ENCODE measurements around the gene UBQLN4. TPM values are rescaled to one million over a fixed set of nuclear protein-coding genes. Genes with fewer than 3 reads are reported as not detected.

Gene UBQLN4
- polyA plus RNA-seq, 1 of the 3 experiments (the other 2 are of a cell fraction) = 37.0 TPM

- ChIA-PET CTCF (interaction anchor here (0.8 to 29.6 kb wide), 9 partner anchors 8 to 168 kb away, joined by 3 to 1559 read pairs (median 6); partner anchors contain the start of gene LMNA), POLR2A (interaction anchor here (0.6 kb wide), 1 partner anchor 133 kb away, joined by 3 read pairs; no protein-coding TSS in a partner anchor)
- H3K9ac ChIP-seq = no peak overlapping the region
- peaks cover 0 to 6% of the 10 kb centered on the region in 2 experiments for H3K36me3 ChIP-seq (replicated peaks in 1 of 2; ENCODE audit: control insufficient read depth in 1 of 2, insufficient read depth in 2 of 2, low read length in 1 of 2)
- H3F3A ChIP-seq (replicated peaks; ENCODE audit: insufficient read depth) = peaks cover 26% of the 10 kb centered on the region
- H3K9me3 ChIP-seq = no peaks in the 10 kb centered on the region
- TF ChIP-seq, protein P1, sequence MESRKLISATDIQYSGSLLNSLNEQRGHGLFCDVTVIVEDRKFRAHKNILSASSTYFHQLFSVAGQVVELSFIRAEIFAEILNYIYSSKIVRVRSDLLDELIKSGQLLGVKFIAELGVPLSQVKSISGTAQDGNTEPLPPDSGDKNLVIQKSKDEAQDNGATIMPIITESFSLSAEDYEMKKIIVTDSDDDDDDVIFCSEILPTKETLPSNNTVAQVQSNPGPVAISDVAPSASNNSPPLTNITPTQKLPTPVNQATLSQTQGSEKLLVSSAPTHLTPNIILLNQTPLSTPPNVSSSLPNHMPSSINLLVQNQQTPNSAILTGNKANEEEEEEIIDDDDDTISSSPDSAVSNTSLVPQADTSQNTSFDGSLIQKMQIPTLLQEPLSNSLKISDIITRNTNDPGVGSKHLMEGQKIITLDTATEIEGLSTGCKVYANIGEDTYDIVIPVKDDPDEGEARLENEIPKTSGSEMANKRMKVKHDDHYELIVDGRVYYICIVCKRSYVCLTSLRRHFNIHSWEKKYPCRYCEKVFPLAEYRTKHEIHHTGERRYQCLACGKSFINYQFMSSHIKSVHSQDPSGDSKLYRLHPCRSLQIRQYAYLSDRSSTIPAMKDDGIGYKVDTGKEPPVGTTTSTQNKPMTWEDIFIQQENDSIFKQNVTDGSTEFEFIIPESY (IDR thresholded peaks at IDR 0.05; ENCODE audit: borderline replicate concordance, low read depth) = no peak
- no peak for DNase-seq
- peaks cover 0 to 7% of the 10 kb centered on the region in 2 experiments; a peak in 3 of 4 replicates for H3K4me1 ChIP-seq (ENCODE audit: control insufficient read depth in 1 of 2, insufficient read depth in 2 of 2, low read depth in 1 of 2, low read length in 1 of 2)
- H3K27ac ChIP-seq (ENCODE audit: low read depth in 2 of 2, low read length in 1 of 2) = no peak overlapping the region
- no peak overlapping the region for H2AFZ ChIP-seq (ENCODE audit: low read depth)
- WGBS (ENCODE audit: low lambda C conversion rate) = 68% methylated on average over 2 of the region's 2 CpGs
- H3K27me3 ChIP-seq (ENCODE audit: insufficient read depth) = no peaks in the 10 kb centered on the region
- H3K79me2 ChIP-seq (ENCODE audit: insufficient read depth) = peaks cover 48% of the 10 kb centered on the region
- H3K9me2 ChIP-seq = no peaks in the 10 kb centered on the region
- peaks cover 6% of the 10 kb centered on the region; the same call in 1 of the 2 replicates for H4K20me1 ChIP-seq (ENCODE audit: insufficient read depth)
- no peak overlapping the region for H3K4me3 ChIP-seq (ENCODE audit: low read depth in 2 of 2, low read length in 1 of 2)
- no peak overlapping the region for H3K4me2 ChIP-seq
Observed at GRCh38 chr1:156091610-156092009, 38.0 kb upstream of the UBQLN4 start.

GRCh38 chr1:156090840-156091188, 37.2 kb upstream of the UBQLN4 start:
- CTCF ChIA-PET = interaction anchor here (0.6 to 29.6 kb wide), 17 partner anchors 9 to 295 kb away, joined by 3 to 1559 read pairs (median 3); partner anchors contain the start of gene LMNA
- no peaks in the 10 kb centered on the region for H3K9me2 ChIP-seq
- H3K79me2 ChIP-seq (ENCODE audit: insufficient read depth) = peaks cover 42% of the 10 kb centered on the region
- 56% methylated on average over 12 of the region's 14 CpGs for WGBS (ENCODE audit: low lambda C conversion rate)
- no peak overlapping the region for H3K9ac ChIP-seq
- peak; percentile 80 for DNase-seq
- TF ChIP-seq RAD21 (IDR thresholded peaks at IDR 0.05; ENCODE audit: low read length) (peak; percentile 91), TCF12 (IDR thresholded peaks at IDR 0.05) (no peak), NRF1 (IDR thresholded peaks at IDR 0.05; ENCODE audit: low read depth, low read length) (no peak), YY1 (IDR thresholded peaks at IDR 0.05; ENCODE audit: low read depth) (no peak), SMC3 (IDR thresholded peaks at IDR 0.05; ENCODE audit: low read depth, low read length) (peak; percentile 88), GABPA (IDR thresholded peaks at IDR 0.05; ENCODE audit: low read depth) (no peak), POLR2AphosphoS5 (IDR thresholded peaks at IDR 0.05; ENCODE audit: low read depth, low read length) (no peak)
- TF ChIP-seq, protein P2, sequence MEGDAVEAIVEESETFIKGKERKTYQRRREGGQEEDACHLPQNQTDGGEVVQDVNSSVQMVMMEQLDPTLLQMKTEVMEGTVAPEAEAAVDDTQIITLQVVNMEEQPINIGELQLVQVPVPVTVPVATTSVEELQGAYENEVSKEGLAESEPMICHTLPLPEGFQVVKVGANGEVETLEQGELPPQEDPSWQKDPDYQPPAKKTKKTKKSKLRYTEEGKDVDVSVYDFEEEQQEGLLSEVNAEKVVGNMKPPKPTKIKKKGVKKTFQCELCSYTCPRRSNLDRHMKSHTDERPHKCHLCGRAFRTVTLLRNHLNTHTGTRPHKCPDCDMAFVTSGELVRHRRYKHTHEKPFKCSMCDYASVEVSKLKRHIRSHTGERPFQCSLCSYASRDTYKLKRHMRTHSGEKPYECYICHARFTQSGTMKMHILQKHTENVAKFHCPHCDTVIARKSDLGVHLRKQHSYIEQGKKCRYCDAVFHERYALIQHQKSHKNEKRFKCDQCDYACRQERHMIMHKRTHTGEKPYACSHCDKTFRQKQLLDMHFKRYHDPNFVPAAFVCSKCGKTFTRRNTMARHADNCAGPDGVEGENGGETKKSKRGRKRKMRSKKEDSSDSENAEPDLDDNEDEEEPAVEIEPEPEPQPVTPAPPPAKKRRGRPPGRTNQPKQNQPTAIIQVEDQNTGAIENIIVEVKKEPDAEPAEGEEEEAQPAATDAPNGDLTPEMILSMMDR (IDR thresholded peaks at IDR 0.05) = peak; percentile 84
- H3K27me3 ChIP-seq (ENCODE audit: insufficient read depth) = no peaks in the 10 kb centered on the region
- POLR2A ChIA-PET = no interaction called here
- H3K4me2 ChIP-seq = no peak overlapping the region; the same call in 1 of the 2 replicates
- H3F3A ChIP-seq (replicated peaks; ENCODE audit: insufficient read depth) = peaks cover 18% of the 10 kb centered on the region
- H2AFZ ChIP-seq (ENCODE audit: low read depth) = no peak overlapping the region
- no peak overlapping the region for H3K27ac ChIP-seq (ENCODE audit: low read depth in 2 of 2, low read length in 1 of 2)
- H3K4me1 ChIP-seq (ENCODE audit: control insufficient read depth in 1 of 2, insufficient read depth in 2 of 2, low read depth in 1 of 2, low read length in 1 of 2) = peaks cover 0 to 4% of the 10 kb centered on the region in 2 experiments; a peak in 2 of 4 replicates
- peak overlapping the region in 1 of 2 experiments; percentile 27; a peak in 1 of 4 replicates for H3K4me3 ChIP-seq (ENCODE audit: low read depth in 2 of 2, low read length in 1 of 2)
- no peaks in the 10 kb centered on the region for H3K9me3 ChIP-seq
- H3K36me3 ChIP-seq (replicated peaks in 1 of 2; ENCODE audit: control insufficient read depth in 1 of 2, insufficient read depth in 2 of 2, low read length in 1 of 2) = peaks cover 0 to 6% of the 10 kb centered on the region in 2 experiments
- H4K20me1 ChIP-seq (ENCODE audit: insufficient read depth) = peaks cover 6% of the 10 kb centered on the region; the same call in 1 of the 2 replicates
